Posterior cingulate gyrus (tissue), 11 donors: ENCODE measurements around the gene DAP.
A peak's percentile ranks its signal among the peaks of the same experiment; 100 is the strongest.

Experiments used
- DNase-seq, 10 donors: peaks; one replicate each; pipeline versions ENCODE4 v3.0.0 to v3.0.0-alpha.2; 2020 to 2021; ENCODE audit warnings: mixed read lengths in 3 of 10
- intact Hi-C: fragments of 100-400 bp; cut with DNase I; formaldehyde crosslinking; loops from one replicate; pipeline ENCODE4 v1.15.1; 2023

The DAP gene

DNA sequence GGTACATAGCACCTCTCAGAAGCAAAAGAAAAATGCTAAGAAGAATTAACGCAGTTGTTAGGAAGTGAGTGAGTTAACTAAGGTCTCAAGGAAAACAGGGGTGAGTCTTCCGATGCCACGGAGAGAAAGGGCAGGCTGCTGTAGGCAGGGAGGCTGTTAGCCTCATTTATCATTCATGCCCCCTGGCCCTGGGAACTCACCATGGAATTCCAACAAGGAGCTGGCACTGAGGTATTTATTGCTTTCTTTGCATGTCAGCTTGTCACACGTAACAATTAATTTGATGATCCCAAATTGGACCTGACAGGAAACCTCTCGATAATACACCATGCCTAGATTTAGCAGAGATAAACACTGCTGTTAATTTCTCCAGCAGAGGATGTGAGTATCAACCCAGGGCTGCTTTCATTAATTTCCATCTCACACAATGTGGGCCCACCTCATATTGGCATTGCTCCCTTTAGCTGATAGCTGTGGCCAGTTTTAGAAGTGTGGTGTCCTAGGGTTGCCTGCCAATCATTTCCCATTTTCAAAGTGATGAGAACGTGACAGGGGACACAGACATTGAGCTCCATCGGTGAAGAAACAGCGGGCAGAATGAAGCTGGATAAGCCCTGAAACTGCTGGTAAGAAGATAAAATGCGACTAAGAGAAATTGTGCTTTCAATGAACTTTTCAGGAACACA is 45.3 kb downstream of the DAP start:
- no peak for DNase-seq
- intact Hi-C loops = no loop called here

DNA sequence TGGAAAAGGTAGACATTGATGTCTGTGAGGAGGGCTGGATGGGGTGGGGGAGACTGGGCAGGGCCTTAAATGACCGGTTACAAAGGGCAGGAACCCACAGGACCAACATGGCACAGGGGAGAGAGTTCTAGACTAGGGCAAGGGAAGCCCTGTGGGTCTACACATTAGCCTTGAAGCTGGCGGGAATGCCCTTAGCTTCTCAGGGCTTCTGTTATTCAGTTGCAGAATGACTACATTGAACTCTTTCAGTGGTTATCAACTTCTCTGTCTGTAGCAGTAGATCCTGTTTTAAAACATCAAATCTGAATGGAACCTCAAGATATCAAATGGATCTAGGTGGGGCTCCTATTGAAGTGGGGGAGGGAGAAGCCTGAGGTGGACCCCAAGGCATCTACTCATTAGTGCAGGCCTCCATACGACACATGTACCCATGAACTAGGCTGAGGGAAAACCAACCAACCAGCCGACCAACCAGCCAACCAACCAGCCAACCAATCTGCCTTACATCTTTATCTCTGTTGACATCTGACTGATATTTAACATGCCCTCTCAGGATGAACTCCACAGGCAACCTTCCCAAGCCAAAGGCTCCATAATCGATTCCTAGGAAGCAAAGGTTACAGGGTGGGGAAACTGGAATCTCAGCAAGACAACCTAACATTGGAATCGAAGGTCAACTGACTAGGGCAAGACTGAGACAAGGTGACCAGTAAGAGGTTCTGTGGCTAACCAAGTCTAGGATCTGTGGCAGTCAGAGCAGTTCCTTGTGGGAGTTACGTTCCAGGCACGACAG is 48.3 kb downstream of the DAP start:
- no peak for DNase-seq
- intact Hi-C loops = no loop called here

- intact Hi-C loops = no loop called here
Measured at GRCh38 chr5:10711562-10711961, 49.5 kb downstream of the DAP start.

GRCh38 chr5:10710513-10711128 is 50.4 kb downstream of the DAP start:
- no peak for DNase-seq
- intact Hi-C loops = no loop called here

More at GRCh38 chr5:10711562-10711961, 49.5 kb downstream of the DAP start:
- DNase-seq = no peak

DNA sequence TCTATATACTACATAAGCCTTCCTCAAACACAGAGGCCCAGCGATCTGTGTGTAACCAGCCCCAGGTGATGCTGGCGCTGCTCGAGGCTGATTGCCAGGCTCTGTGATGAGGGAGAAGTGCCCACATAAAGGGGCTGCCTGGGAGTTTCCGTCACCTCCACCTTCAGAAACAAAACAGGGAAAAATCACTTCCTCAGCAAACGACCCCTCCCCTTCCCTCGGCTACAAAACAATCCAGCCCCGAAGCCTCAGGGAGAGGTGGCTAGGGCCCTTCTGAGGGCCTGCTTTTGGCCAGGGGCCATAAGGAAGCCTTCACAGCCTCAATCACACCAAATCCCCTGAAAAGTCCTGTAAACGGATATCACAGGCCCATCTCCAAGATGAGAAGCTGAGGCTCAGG is 51.1 kb downstream of the DAP start:
- no peak for DNase-seq
- intact Hi-C loops = loop anchor here (10.0 kb wide), 2 partner anchors 55 to 145 kb away; partner anchors contain the start of gene DAP

- no peak for DNase-seq
- intact Hi-C loops = loop anchor here (10.0 kb wide), 2 partner anchors 55 to 145 kb away; partner anchors contain the start of gene DAP
Measured at GRCh38 chr5:10709409-10709808, 51.6 kb downstream of the DAP start.

GRCh38 chr5:10708189-10708944 is 52.7 kb downstream of the DAP start:
- intact Hi-C loops = loop anchor here (10.0 kb wide), 2 partner anchors 56 to 146 kb away; partner anchors contain the start of gene DAP
- no peak for DNase-seq

DNA sequence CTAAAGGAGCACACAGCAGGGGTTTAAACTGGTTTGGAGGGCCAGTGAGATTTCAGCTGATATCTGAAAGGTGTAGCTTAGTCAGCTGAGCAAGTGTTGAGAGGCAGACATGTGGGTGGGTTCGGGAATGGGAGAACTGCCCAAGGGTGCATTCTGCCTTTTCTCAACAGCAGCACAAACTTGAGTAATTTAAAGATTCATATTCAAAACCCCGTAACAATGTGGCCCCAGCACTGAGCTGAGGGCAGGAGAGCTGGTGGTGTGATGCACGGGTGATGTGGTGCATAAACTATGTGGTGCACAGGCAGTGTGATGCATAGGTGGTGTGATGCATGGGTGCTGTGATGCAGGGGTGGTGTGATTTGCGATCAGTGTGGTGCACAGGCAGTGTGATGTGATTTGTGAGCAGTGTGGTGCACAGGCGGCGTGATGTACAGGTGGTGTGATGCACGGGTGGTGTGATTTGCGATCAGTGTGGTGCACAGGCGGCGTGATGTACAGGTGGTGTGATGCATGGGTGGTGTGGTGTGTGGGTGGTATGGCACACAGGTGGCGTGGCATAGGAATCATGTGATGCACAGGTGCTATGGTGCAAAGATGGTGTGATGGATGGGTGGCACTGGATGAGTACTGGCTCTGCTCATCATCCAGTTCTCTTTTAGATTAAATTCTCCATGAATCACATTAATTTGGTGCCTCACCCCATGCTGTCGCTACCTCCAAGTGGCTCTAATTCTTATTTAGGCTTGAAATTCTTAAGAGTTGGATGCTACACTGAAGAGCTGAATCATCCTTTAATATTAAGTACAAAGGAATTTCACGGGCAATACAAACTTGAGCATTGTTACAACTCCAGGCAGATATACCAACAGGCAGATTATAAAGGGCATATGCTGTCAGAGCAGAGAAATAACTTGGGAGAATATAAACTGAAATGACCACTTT is 53.6 kb downstream of the DAP start:
- DNase-seq = no peak
- intact Hi-C loops = loop anchor here (10.0 kb wide), 2 partner anchors 57 to 147 kb away; partner anchors contain the start of gene DAP

DNA sequence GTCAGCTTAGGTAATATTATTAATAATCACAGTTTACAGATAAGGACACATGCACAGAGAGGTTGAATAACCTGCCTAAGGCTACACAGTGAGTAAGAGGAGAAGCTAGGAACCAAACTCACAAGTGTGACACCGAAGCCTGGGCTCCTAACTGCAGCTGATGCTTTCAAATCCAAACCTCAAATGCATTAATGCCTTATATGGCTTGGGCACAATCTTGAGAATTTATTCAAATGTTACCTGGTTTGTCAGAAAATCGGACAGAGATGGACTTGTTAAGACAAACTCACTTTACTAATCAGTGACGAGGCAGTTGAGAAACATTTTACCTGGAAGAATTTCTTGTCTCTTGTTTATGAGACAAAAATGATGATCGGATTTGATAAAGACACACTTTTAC is 54.7 kb downstream of the DAP start:
- DNase-seq = no peak
- intact Hi-C loops = loop anchor here (10.0 kb wide), 2 partner anchors 58 to 148 kb away; partner anchors contain the start of gene DAP

DNA sequence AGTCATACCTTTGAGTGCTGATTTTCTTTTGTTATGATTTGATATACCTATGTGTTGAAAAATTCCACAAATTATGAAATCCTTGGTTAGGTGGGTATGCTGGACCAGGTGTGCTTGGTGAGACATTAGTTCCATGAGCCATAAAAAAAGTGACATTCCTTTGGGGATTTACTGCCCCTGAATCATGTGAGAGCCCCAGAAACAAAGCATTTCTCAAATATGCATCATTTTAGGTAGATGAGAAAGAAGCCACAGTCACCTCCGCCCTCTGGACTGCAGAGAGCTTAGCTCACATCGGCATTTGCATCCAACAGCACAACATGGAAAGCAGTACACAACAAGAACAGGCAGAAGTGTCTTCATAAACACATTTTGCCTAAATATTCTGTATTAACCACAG is 55.3 kb downstream of the DAP start:
- no peak for DNase-seq
- intact Hi-C loops = loop anchor here (10.0 kb wide), 2 partner anchors 59 to 149 kb away; partner anchors contain the start of gene DAP

DNA sequence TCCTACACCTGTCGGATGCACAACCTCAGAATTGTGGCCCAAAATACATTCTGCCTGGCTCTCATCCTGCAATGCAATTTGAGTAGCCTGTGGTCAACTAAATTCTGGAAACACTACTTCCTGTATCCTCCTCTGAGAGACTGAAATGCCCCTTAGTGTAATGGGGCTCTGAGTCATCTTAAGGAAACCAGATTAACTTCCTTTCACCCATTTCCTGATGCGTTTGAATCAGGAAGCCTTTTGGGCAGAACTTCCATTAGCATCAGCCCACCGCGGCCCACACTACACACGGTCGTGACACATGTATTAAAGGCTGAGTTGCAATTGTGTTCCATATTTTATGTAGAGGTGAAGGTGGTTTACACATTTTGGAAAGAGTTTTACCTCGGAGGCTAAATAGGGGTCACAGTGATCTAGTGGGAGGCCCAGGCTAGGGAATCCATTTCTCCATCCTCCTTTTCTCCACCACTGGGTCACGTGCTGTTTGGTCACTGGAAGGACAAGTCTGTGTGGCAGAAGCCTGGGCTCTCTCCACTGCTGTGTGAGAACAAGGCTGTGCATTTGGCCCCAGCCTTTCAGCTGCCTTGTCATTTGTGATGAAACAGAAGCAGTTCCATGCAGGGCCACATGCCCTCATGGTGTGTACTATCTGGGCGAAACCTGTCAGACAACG is 55.9 kb downstream of the DAP start:
- DNase-seq = no peak
- intact Hi-C loops = loop anchor here (10.0 kb wide), 2 partner anchors 60 to 150 kb away; partner anchors contain the start of gene DAP

DNA sequence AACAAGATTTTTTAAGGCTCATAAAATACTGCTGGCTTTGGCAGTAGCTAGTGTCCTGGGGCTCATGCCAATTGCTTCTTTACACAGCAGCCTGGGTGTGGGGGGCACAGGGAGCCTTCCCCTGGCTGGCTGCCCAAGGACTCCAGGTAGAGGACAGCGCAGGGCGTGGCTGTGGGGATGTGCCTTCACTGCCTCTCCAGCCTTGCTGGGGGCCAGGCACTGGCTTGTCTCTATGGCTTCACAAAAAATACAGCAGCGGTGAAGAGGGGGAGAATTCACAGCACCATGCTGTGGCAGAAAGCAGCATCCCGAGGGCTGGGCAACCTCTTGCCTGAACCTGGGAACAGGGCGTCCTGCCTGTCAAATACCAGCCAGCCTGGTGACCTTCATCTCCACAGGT is 57.4 kb downstream of the DAP start:
- DNase-seq = peak in 1 of 10 donors; percentile 69
- intact Hi-C loops = loop anchor here (10.0 kb wide), 2 partner anchors 61 to 151 kb away; partner anchors contain the start of gene DAP

GRCh38 chr5:10702911-10703491 is 58.0 kb downstream of the DAP start:
- intact Hi-C loops = loop anchor here (10.0 kb wide), 2 partner anchors 62 to 152 kb away; partner anchors contain the start of gene DAP
- peak in 2 of 10 donors; percentile 14 to 77 for DNase-seq

GRCh38 chr5:10702040-10702629 is 58.9 kb downstream of the DAP start:
- intact Hi-C loops = loop anchor here (10.0 kb wide), 2 partner anchors 63 to 153 kb away; partner anchors contain the start of gene DAP
- no peak for DNase-seq

DNA sequence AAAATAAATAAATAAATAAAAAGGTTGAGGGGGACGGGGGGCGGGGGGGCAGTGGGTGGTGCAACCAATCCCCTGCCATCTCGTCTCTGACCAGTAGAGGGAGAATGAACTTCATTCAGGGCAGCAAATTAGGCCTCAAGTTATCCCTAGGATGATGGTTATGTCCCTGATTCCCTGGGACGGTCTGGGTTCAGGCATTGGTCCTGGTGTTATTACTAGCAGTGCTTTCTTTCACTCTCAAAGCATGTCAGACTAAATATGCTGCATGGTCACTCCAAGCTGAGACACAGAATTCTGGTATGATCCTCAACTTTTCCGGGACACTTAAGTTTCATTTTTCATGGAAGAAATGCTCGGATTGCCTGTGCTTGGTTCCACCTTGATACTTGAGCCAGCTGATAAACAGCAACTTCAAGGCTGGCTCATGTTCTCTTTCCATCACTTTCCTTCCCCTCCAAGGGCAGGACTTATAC is 59.4 kb downstream of the DAP start:
- intact Hi-C loops = loop anchor here (10.0 kb wide), 2 partner anchors 63 to 153 kb away; partner anchors contain the start of gene DAP

GRCh38 chr5:10700516-10700915 is 60.5 kb downstream of the DAP start:
- intact Hi-C loops = loop anchor here (10.0 kb wide), 2 partner anchors 64 to 154 kb away; partner anchors contain the start of gene DAP

More for the DNA sequence above, 59.4 kb downstream of the DAP start:
- peak in 3 of 10 donors; percentile 20 to 51 (median 38) for DNase-seq

DNA sequence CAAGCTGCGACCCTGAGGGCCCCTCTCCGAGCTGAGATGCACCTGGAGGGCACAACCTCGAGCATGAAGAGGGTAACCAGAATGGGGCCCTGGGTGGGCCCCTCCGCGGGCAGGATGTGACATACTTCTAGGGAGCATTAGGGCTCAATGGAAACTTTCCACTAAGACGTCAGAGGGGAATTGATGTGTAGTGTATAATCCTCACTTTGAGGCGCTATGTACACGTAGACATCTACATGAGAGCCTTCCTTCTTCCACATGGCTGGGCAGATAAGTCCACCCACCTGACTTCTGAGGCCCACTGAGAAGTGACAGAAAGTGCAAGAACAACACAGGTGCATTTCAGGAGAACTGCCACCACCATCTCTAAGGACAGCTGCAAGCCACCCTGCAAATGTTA is 61.0 kb downstream of the DAP start:
- intact Hi-C loops = loop anchor here (5.0 to 10.0 kb wide), 4 partner anchors 65 to 1322 kb away; partner anchors contain the start of gene DAP
- no peak for DNase-seq

More at GRCh38 chr5:10700516-10700915, 60.5 kb downstream of the DAP start:
- DNase-seq = no peak
